ENCODE measurements around the gene OR52J3.

Gene OR52J3

GRCh38 chr11:5038341-5038740 lies 8.0 kb upstream of the OR52J3 start:
- Histone ChIP-seq H3K4me1 (ENCODE audit: low read length) (no peaks in the 10 kb centered on the region), H3K9ac (ENCODE audit: low read length) (no peak overlapping the region), H3K27me3 (ENCODE audit: low read depth, low read length) (no peaks in the 10 kb centered on the region), H3K4me3 (ENCODE audit: low read length) (no peak overlapping the region), H3K79me2 (ENCODE audit: low read length) (no peaks in the 10 kb centered on the region), H3K27ac (ENCODE audit: low read length) (no peak overlapping the region), H3K36me3 (replicated peaks; ENCODE audit: low read depth, low read length) (no peaks in the 10 kb centered on the region), H2AFZ (ENCODE audit: low read depth, low read length) (no peak overlapping the region), H3K4me2 (ENCODE audit: low read length) (no peak overlapping the region), H3K9me3 (ENCODE audit: insufficient read depth, low read length) (no peaks in the 10 kb centered on the region), H4K20me1 (ENCODE audit: insufficient read depth, low read length) (no peaks in the 10 kb centered on the region)
- TF ChIP-seq CTCF (IDR thresholded peaks at IDR 0.05; ENCODE audit: low read depth, low read length) (no peak), EZH2phosphoT487 (IDR thresholded peaks at IDR 0.05; ENCODE audit: low read depth) (no peak)

- no peaks in the 10 kb centered on the region for H3K4me1 ChIP-seq (ENCODE audit: low read length)
- no peaks in the 10 kb centered on the region for H3K9me3 ChIP-seq (ENCODE audit: insufficient read depth, low read length)
- no peaks in the 10 kb centered on the region for H3K79me2 ChIP-seq (ENCODE audit: low read length)
- no peaks in the 10 kb centered on the region for H3K27me3 ChIP-seq (ENCODE audit: low read depth, low read length)
- no peaks in the 10 kb centered on the region for H4K20me1 ChIP-seq (ENCODE audit: insufficient read depth, low read length)
- no peak overlapping the region for H3K27ac ChIP-seq (ENCODE audit: low read length)
- no peak overlapping the region for H2AFZ ChIP-seq (ENCODE audit: low read depth, low read length)
- no peaks in the 10 kb centered on the region for H3K36me3 ChIP-seq (replicated peaks; ENCODE audit: low read depth, low read length)
- no peak overlapping the region for H3K9ac ChIP-seq (ENCODE audit: low read length)
- no peak overlapping the region for H3K4me2 ChIP-seq (ENCODE audit: low read length)
- no peak for TF ChIP-seq EZH2phosphoT487 (IDR thresholded peaks at IDR 0.05; ENCODE audit: low read depth)
- TF ChIP-seq CTCF (IDR thresholded peaks at IDR 0.05; ENCODE audit: low read depth, low read length) = no peak
- no peak overlapping the region for H3K4me3 ChIP-seq (ENCODE audit: low read length)
Observed at GRCh38 chr11:5040876-5041275, 5.5 kb upstream of the OR52J3 start.

- no peak overlapping the region for H2AFZ ChIP-seq (ENCODE audit: low read depth, low read length)
- no peak overlapping the region for H3K4me3 ChIP-seq (ENCODE audit: low read length)
- no peak overlapping the region for H3K4me2 ChIP-seq (ENCODE audit: low read length)
- no peaks in the 10 kb centered on the region for H4K20me1 ChIP-seq (ENCODE audit: insufficient read depth, low read length)
- H3K9me3 ChIP-seq (ENCODE audit: insufficient read depth, low read length) = no peaks in the 10 kb centered on the region
- no peaks in the 10 kb centered on the region for H3K27me3 ChIP-seq (ENCODE audit: low read depth, low read length)
- H3K4me1 ChIP-seq (ENCODE audit: low read length) = no peaks in the 10 kb centered on the region
- H3K79me2 ChIP-seq (ENCODE audit: low read length) = no peaks in the 10 kb centered on the region
- H3K36me3 ChIP-seq (replicated peaks; ENCODE audit: low read depth, low read length) = no peaks in the 10 kb centered on the region
- no peak overlapping the region for H3K27ac ChIP-seq (ENCODE audit: low read length)
- TF ChIP-seq CTCF (IDR thresholded peaks at IDR 0.05; ENCODE audit: low read depth, low read length) (no peak), EZH2phosphoT487 (IDR thresholded peaks at IDR 0.05; ENCODE audit: low read depth) (no peak)
- H3K9ac ChIP-seq (ENCODE audit: low read length) = no peak overlapping the region
Observed at GRCh38 chr11:5042091-5042490, 4.2 kb upstream of the OR52J3 start.

DNA sequence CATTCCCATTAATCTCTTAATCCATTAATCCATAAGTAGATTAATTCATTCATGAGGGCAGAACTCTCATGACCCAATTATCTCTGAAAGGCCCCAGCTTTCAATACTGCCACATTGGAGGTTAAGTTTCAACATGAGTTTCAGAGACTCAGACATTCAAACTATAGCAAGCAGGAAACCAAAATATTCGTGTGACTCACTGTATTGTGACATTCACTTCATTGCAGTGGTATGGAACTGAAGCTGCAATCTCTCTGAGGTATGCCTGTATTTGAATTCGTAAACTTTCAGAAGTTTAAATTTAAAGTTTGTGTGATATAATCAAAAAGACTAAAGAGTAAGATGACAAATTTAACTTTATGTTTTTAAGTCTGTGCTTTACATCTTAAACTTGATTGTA lies 2.9 kb upstream of the OR52J3 start:
- Histone ChIP-seq H3K4me2 (ENCODE audit: low read length) (no peak overlapping the region), H3K9me3 (ENCODE audit: insufficient read depth, low read length) (no peaks in the 10 kb centered on the region), H3K79me2 (ENCODE audit: low read length) (no peaks in the 10 kb centered on the region), H3K4me3 (ENCODE audit: low read length) (no peak overlapping the region), H3K27ac (ENCODE audit: low read length) (no peak overlapping the region), H3K4me1 (ENCODE audit: low read length) (no peaks in the 10 kb centered on the region), H3K9ac (ENCODE audit: low read length) (no peak overlapping the region), H2AFZ (ENCODE audit: low read depth, low read length) (no peak overlapping the region), H4K20me1 (ENCODE audit: insufficient read depth, low read length) (no peaks in the 10 kb centered on the region), H3K27me3 (ENCODE audit: low read depth, low read length) (no peaks in the 10 kb centered on the region), H3K36me3 (replicated peaks; ENCODE audit: low read depth, low read length) (no peaks in the 10 kb centered on the region)
- TF ChIP-seq CTCF (IDR thresholded peaks at IDR 0.05; ENCODE audit: low read depth, low read length) = no peak
- TF ChIP-seq EZH2phosphoT487 (IDR thresholded peaks at IDR 0.05; ENCODE audit: low read depth) = no peak
